Right cardiac atrium (tissue), 5 donors: ENCODE data around the gene CD53. TPM values are rescaled to one million over a fixed set of nuclear protein-coding genes. Genes with fewer than 3 reads are reported as not detected.
"Not testable (repeated sequence)": the region's sequence is repeated elsewhere in the genome, so short reads cannot be mapped to it uniquely, and the experiment has no call there.

ENCODE experiments used
- ATAC-seq, 2 donors: fragments of 200-7000 bp; cut with Tn5 transposase; one replicate each; pipeline versions ENCODE4 v1.8.0 to v1.9.1; 2020; ENCODE audit warnings: moderate library complexity in 2 of 2, mild to moderate bottlenecking in 1 of 2
- DNase-seq, 3 donors: peaks; one replicate each; pipeline ENCODE4 v3.0.0-alpha.2; 2020
- H3K27ac ChIP-seq: one replicate; pipeline ENCODE4 v1.5.1; 2013; ENCODE audit warnings: mild to moderate bottlenecking, low read length, control low read depth, moderate library complexity
- H3K27me3 ChIP-seq: one replicate; pipeline ENCODE4 v1.6.1; 2013; ENCODE audit not compliant: control insufficient read depth, insufficient read depth
- H3K4me1 ChIP-seq: one replicate; pipeline ENCODE4 v1.6.1; 2013; ENCODE audit warnings: low read length; ENCODE audit not compliant: control insufficient read depth, insufficient read depth
- H3K4me3 ChIP-seq: one replicate; pipeline ENCODE4 v1.5.1; 2013; ENCODE audit warnings: low read length, control low read depth
- H3K9me3 ChIP-seq: one replicate; pipeline ENCODE4 v1.6.1; 2013; ENCODE audit warnings: low read length; ENCODE audit not compliant: control insufficient read depth
- WGBS: extraction: QIAGEN DNeasy Blood & Tissue Kit; methylation state at CpG from one replicate; pipeline ENCODE4 v1.1.7; 2013; 5-methylcytosine and 5-hydroxymethylcytosine counted together
- intact Hi-C, 4 donors: fragments of 100-400 bp; cut with DNase I; formaldehyde crosslinking; loops; one replicate each; pipeline versions ENCODE4 v1.11.0 to v1.14.0; 2022 to 2023
- polyA plus RNA-seq: library from polyadenylated mRNA; stranded (reverse); fragments of 200-250 nt; gene quantifications from one replicate; pipeline ENCODE4 v1.2.3, GENCODE V29; 2013
- total RNA-seq, 4 donors: library from RNA; stranded (reverse); fragmentation: NEBNext Ultra II Directional; extraction: Animal tissue kit (Norgen Biotek cat#: 25700); gene quantifications; one replicate each; pipeline ENCODE4 v1.2.1, GENCODE V29; 2021
- donor health status: healthy with polysubstance abuse.
- donor health status: DM: no; HTN: yes; CAD: no.
- donor health status: DM: no; HTN: no; CAD: no.
- donor health status: DM: no; HTN: yes; CAD: no; lungs with severe emphysema.
- donor health status: DM: yes; HTN: yes; CAD: no.

The CD53 gene
- total and polyA plus RNA-seq, 5 donors: 7.1 to 24.4 (median 13.7) TPM

- no peaks in the 10 kb centered on the region for H3K4me1 ChIP-seq
- no peak for DNase-seq
- intact Hi-C loops: no loop called here
- ATAC-seq: no peak
- no peaks in the 10 kb centered on the region for H3K27me3 ChIP-seq
- WGBS: 93% methylated on average over 1 of the region's 1 CpG
- H3K27ac ChIP-seq: no peak overlapping the region
- H3K9me3 ChIP-seq: no peaks in the 10 kb centered on the region
- no peak overlapping the region for H3K4me3 ChIP-seq
Measured at GRCh38 chr1:110921953-110922352, 49.0 kb downstream of the CD53 start.

- WGBS: 68% methylated on average over 2 of the region's 2 CpGs
- intact Hi-C loops: no loop called here
Measured at GRCh38 chr1:110927484-110928075, 54.6 kb downstream of the CD53 start.

GRCh38 chr1:110928191-110928590 is 55.2 kb downstream of the CD53 start:
- no peaks in the 10 kb centered on the region for H3K27me3 ChIP-seq
- H3K27ac ChIP-seq: no peak overlapping the region
- H3K9me3 ChIP-seq: no peaks in the 10 kb centered on the region
- no peaks in the 10 kb centered on the region for H3K4me1 ChIP-seq
- no peak for DNase-seq
- H3K4me3 ChIP-seq: no peak overlapping the region
- WGBS: 73% methylated on average over 1 of the region's 1 CpG
- intact Hi-C loops: no loop called here
- no peak for ATAC-seq

More at GRCh38 chr1:110927484-110928075, 54.6 kb downstream of the CD53 start:
- DNase-seq (no peak), ATAC-seq (no peak)
- no peaks in the 10 kb centered on the region for H3K27me3 ChIP-seq
- no peak overlapping the region for H3K27ac ChIP-seq
- H3K4me1 ChIP-seq: no peaks in the 10 kb centered on the region
- no peak overlapping the region for H3K4me3 ChIP-seq
- no peaks in the 10 kb centered on the region for H3K9me3 ChIP-seq

GRCh38 chr1:110928904-110929303 is 56.0 kb downstream of the CD53 start:
- WGBS: 40% methylated on average over 2 of the region's 2 CpGs
- Histone ChIP-seq H3K27ac (no peak overlapping the region), H3K4me1 (no peaks in the 10 kb centered on the region), H3K27me3 (no peaks in the 10 kb centered on the region), H3K9me3 (no peaks in the 10 kb centered on the region), H3K4me3 (no peak overlapping the region)
- no peak for ATAC-seq
- intact Hi-C loops: no loop called here
- DNase-seq: no peak

GRCh38 chr1:110931097-110931496 is 58.1 kb downstream of the CD53 start:
- ATAC-seq, intact Hi-C loops, H3K4me1 ChIP-seq, H3K27me3 ChIP-seq, H3K4me3 ChIP-seq, DNase-seq, H3K27ac ChIP-seq, H3K9me3 ChIP-seq: not testable (repeated sequence)
- 81% methylated on average over 3 of the region's 3 CpGs for WGBS

GRCh38 chr1:110936567-110936966 is 63.6 kb downstream of the CD53 start:
- 69% methylated on average over 1 of the region's 1 CpG for WGBS
- ATAC-seq (no peak), DNase-seq (no peak)
- Histone ChIP-seq H3K27me3 (no peaks in the 10 kb centered on the region), H3K27ac (no peak overlapping the region), H3K9me3 (no peaks in the 10 kb centered on the region), H3K4me3 (no peak overlapping the region), H3K4me1 (no peaks in the 10 kb centered on the region)
- intact Hi-C loops: no loop called here

GRCh38 chr1:110944806-110945205 is 71.9 kb downstream of the CD53 start:
- DNase-seq (no peak), ATAC-seq (no peak)
- intact Hi-C loops: no loop called here
- Histone ChIP-seq H3K4me3 (no peak overlapping the region), H3K9me3 (no peaks in the 10 kb centered on the region), H3K4me1 (no peaks in the 10 kb centered on the region), H3K27me3 (no peaks in the 10 kb centered on the region), H3K27ac (no peak overlapping the region)
- 68% methylated on average over 3 of the region's 3 CpGs for WGBS

GRCh38 chr1:110945626-110946025 is 72.7 kb downstream of the CD53 start:
- Histone ChIP-seq H3K4me1 (no peaks in the 10 kb centered on the region), H3K27ac (no peak overlapping the region), H3K4me3 (no peak overlapping the region), H3K9me3 (no peaks in the 10 kb centered on the region), H3K27me3 (no peaks in the 10 kb centered on the region)
- no peak for DNase-seq
- whole genome bisulfite sequencing: over 99% methylated on average over 2 of the region's 2 CpGs
- no peak for ATAC-seq
- intact Hi-C loops: no loop called here

GRCh38 chr1:110948038-110948810 is 75.3 kb downstream of the CD53 start:
- no peak overlapping the region for H3K4me3 ChIP-seq
- no peaks in the 10 kb centered on the region for H3K4me1 ChIP-seq
- H3K27me3 ChIP-seq: no peaks in the 10 kb centered on the region
- no peak for DNase-seq
- intact Hi-C loops: no loop called here
- H3K27ac ChIP-seq: no peak overlapping the region
- ATAC-seq: no peak
- WGBS: 94% methylated on average over 10 of the region's 10 CpGs
- no peaks in the 10 kb centered on the region for H3K9me3 ChIP-seq
